GM19240 (cell line): Measurements from ENCODE around the gene CERS3.

Experiments
- DNase-seq: peaks from one replicate; pipeline ENCODE4 v3.0.0; 2011; ENCODE audit warnings: low spot score; ENCODE audit not compliant: insufficient read length

The CERS3 gene

GRCh38 chr15:100385300-100386050 is 143.3 kb downstream of the CERS3 start:
- no peak for DNase-seq

GRCh38 chr15:100384108-100384410 is 144.7 kb downstream of the CERS3 start:
- no peak for DNase-seq

- no peak for DNase-seq
Measured at GRCh38 chr15:100383302-100384107, 145.2 kb downstream of the CERS3 start.

- DNase-seq, result no peak
Measured at GRCh38 chr15:100373942-100374341, 154.8 kb downstream of the CERS3 start.

- no peak for DNase-seq
Measured at GRCh38 chr15:100373120-100373896, 155.4 kb downstream of the CERS3 start.

GRCh38 chr15:100372739-100373119 is 156.0 kb downstream of the CERS3 start:
- DNase-seq, result no peak

- DNase-seq, result no peak
Measured at GRCh38 chr15:100355342-100355741, 173.4 kb downstream of the CERS3 start.

GRCh38 chr15:100353449-100353848 is 175.3 kb downstream of the CERS3 start:
- no peak for DNase-seq

GRCh38 chr15:100350434-100351226 is 178.1 kb downstream of the CERS3 start:
- no peak for DNase-seq
